H9 (cell line): ENCODE results near the gene STX8. TPM values are rescaled to one million over a fixed set of nuclear protein-coding genes. Genes with fewer than 3 reads are reported as not detected.

Source experiments
- DNase-seq: peaks from one replicate; pipeline ENCODE4 v3.0.0-alpha.2; 2017
- H2AFZ ChIP-seq: one replicate; pipeline ENCODE4 v1.6.1; 2013; ENCODE audit warnings: mild to moderate bottlenecking, low read length, control low read depth, moderate library complexity
- H2AK5ac ChIP-seq: 2 replicates; pipeline ENCODE4 v1.6.1; 2013; ENCODE audit warnings: low read length, control low read depth, mixed read lengths; ENCODE audit not compliant: insufficient read length
- H2BK120ac ChIP-seq: one replicate; pipeline ENCODE4 v1.6.1; 2013; ENCODE audit warnings: low read depth, mild to moderate bottlenecking, low read length, control low read depth, inconsistent platforms; ENCODE audit not compliant: poor library complexity, severe bottlenecking
- H2BK12ac ChIP-seq: 2 replicates; pipeline ENCODE4 v1.6.1; 2013; ENCODE audit warnings: low read length, control low read depth, mixed read lengths, low read depth; ENCODE audit not compliant: insufficient read length
- H2BK15ac ChIP-seq: 2 replicates; pipeline ENCODE4 v1.6.1; 2013; ENCODE audit warnings: low read depth, low read length, control low read depth
- H2BK20ac ChIP-seq: one replicate; pipeline ENCODE4 v1.6.1; 2013; ENCODE audit warnings: low read depth, mild to moderate bottlenecking, low read length, control low read depth, inconsistent platforms; ENCODE audit not compliant: poor library complexity, severe bottlenecking
- H2BK5ac ChIP-seq: 2 replicates; pipeline ENCODE4 v1.6.1; 2013; ENCODE audit warnings: low read length, control low read depth, mixed read lengths; ENCODE audit not compliant: insufficient read length
- H3K14ac ChIP-seq: 2 replicates; pipeline ENCODE4 v1.6.1; 2013; ENCODE audit warnings: low read length, control low read depth; ENCODE audit not compliant: insufficient read depth
- H3K18ac ChIP-seq: 2 replicates; pipeline ENCODE4 v1.6.1; 2013; ENCODE audit warnings: low read depth, mild to moderate bottlenecking, mixed read lengths, low read length, control low read depth; ENCODE audit not compliant: insufficient read length
- H3K23ac ChIP-seq: 2 replicates; pipeline ENCODE4 v1.6.1; 2013; ENCODE audit warnings: low read length, control low read depth, mixed read lengths, low read depth; ENCODE audit not compliant: insufficient read length
- H3K23me2 ChIP-seq: 2 replicates; pipeline ENCODE4 v1.6.1; 2013; ENCODE audit warnings: low read depth, mild to moderate bottlenecking, mixed read lengths, low read length, control low read depth; ENCODE audit not compliant: insufficient read length, poor library complexity, severe bottlenecking
- H3K27ac ChIP-seq: 2 replicates; pipeline ENCODE4 v1.5.1; 2013; ENCODE audit warnings: low read length, control low read depth, mixed read lengths, low read depth; ENCODE audit not compliant: insufficient read length
- H3K27me3 ChIP-seq: 2 replicates; pipeline ENCODE4 v1.6.1; 2013; ENCODE audit warnings: low read length, control low read depth, inconsistent platforms; ENCODE audit not compliant: insufficient read depth
- H3K4ac ChIP-seq: 2 replicates; pipeline ENCODE4 v1.6.1; 2013; ENCODE audit warnings: low read depth, mild to moderate bottlenecking, control low read depth, inconsistent platforms, low read length, moderate library complexity
- H3K4me1 ChIP-seq: 2 replicates; pipeline ENCODE4 v1.6.1; 2013; ENCODE audit warnings: low read length, control low read depth, inconsistent platforms; ENCODE audit not compliant: insufficient read depth
- H3K4me2 ChIP-seq: 2 replicates; pipeline ENCODE4 v1.6.1; 2013; ENCODE audit warnings: low read length, control low read depth, mixed read lengths; ENCODE audit not compliant: insufficient read length, insufficient read depth
- H3K56ac ChIP-seq: 2 replicates; pipeline ENCODE4 v1.6.1; 2013; ENCODE audit warnings: low read depth, mild to moderate bottlenecking, mixed read lengths, low read length, control low read depth; ENCODE audit not compliant: insufficient read length
- H3K79me1 ChIP-seq: 2 replicates; pipeline ENCODE4 v1.6.1; 2013; ENCODE audit warnings: low read depth, mild to moderate bottlenecking, moderate library complexity, low read length, control low read depth, inconsistent platforms; ENCODE audit not compliant: insufficient read depth, poor library complexity, severe bottlenecking
- H3K79me2 ChIP-seq: 2 replicates; pipeline ENCODE4 v1.6.1; 2013; ENCODE audit warnings: low read length, control low read depth, inconsistent platforms; ENCODE audit not compliant: insufficient read depth
- H3K9ac ChIP-seq: 2 replicates; pipeline ENCODE4 v1.6.1; 2013; ENCODE audit warnings: low read length, control low read depth, mixed read lengths; ENCODE audit not compliant: insufficient read length; ENCODE audit errors: extremely low read depth
- H3K9me3 ChIP-seq: one replicate; pipeline ENCODE4 v1.6.1; 2013; ENCODE audit warnings: low read depth, low read length, inconsistent platforms; ENCODE audit not compliant: control insufficient read depth
- H3T11ph ChIP-seq: one replicate; pipeline ENCODE4 v1.6.1; 2013; ENCODE audit warnings: mild to moderate bottlenecking, low read length, control low read depth, inconsistent platforms
- H4K20me1 ChIP-seq: one replicate; pipeline ENCODE4 v1.6.1; 2013; ENCODE audit not compliant: control insufficient read depth, insufficient read length, insufficient read depth
- H4K5ac ChIP-seq: 2 replicates; pipeline ENCODE4 v1.6.1; 2013; ENCODE audit warnings: low read depth, mild to moderate bottlenecking, mixed read lengths, low read length, control low read depth; ENCODE audit not compliant: insufficient read length
- H4K8ac ChIP-seq: replicated peaks from 2 replicates; pipeline ENCODE4 v1.6.1; 2013; ENCODE audit warnings: low read length, control low read depth, mixed read lengths, low read depth; ENCODE audit not compliant: insufficient read length
- H4K91ac ChIP-seq: 2 replicates; pipeline ENCODE4 v1.6.1; 2013; ENCODE audit warnings: low read depth, mild to moderate bottlenecking, moderate library complexity, mixed read lengths, low read length, control low read depth; ENCODE audit not compliant: insufficient read length
- H3K27ac Mint-ChIP-seq, 3 experiments: 2 replicates in 2 of 3; 3 replicates in 1 of 3; pipeline ENCODE4 v1.8.0; 2020 to 2021; ENCODE audit warnings: mixed read lengths in 3 of 3, mild to moderate bottlenecking in 1 of 3, moderate library complexity in 1 of 3
- H3K27me3 Mint-ChIP-seq: 2 replicates; pipeline ENCODE4 v1.8.0; 2021; ENCODE audit warnings: low read depth, mild to moderate bottlenecking, moderate library complexity, mixed read lengths
- H3K36me3 Mint-ChIP-seq, 3 experiments: 2 replicates in 2 of 3; 3 replicates in 1 of 3; pipeline ENCODE4 v1.8.0; 2020 to 2021; ENCODE audit warnings: low read depth in 3 of 3, mixed read lengths in 3 of 3; ENCODE audit not compliant: insufficient read depth in 1 of 3
- H3K4me1 Mint-ChIP-seq, 2 experiments: 2 replicates each; pipeline ENCODE4 v1.8.0; 2020; ENCODE audit warnings: mixed read lengths in 2 of 2
- H3K4me3 Mint-ChIP-seq, 2 experiments: 2 replicates in 1 of 2; 3 replicates in 1 of 2; pipeline ENCODE4 v1.8.0; 2020 to 2021; ENCODE audit warnings: mild to moderate bottlenecking in 2 of 2, mixed read lengths in 2 of 2, moderate library complexity in 1 of 2
- H3K9me3 Mint-ChIP-seq, 2 experiments: 2 replicates in 1 of 2; 3 replicates in 1 of 2; pipeline ENCODE4 v1.8.0; 2020; ENCODE audit warnings: mild to moderate bottlenecking in 2 of 2, mixed read lengths in 2 of 2, moderate library complexity in 1 of 2
- WGBS: extraction: QIAGEN DNeasy Blood & Tissue Kit; methylation state at CpG from one replicate; pipeline ENCODE4 v1.1.7; 2013; ENCODE audit warnings: missing lambda C conversion rate, low lambda C conversion rate, mixed read lengths; ENCODE audit not compliant: insufficient read length; ENCODE audit errors: extremely low coverage; 5-methylcytosine and 5-hydroxymethylcytosine counted together
- total RNA-seq: library from RNA; stranded (reverse); gene quantifications from 2 replicates; pipeline ENCODE4 v1.2.1, GENCODE V29; 2021
- TF ChIP-seq, protein P1 (sequence below): fragments of 200-600 bp; sonication (generic); conservative IDR thresholded peaks from 3 replicates; pipeline ENCODE4 v1.8.0; 2021; ENCODE audit warnings: antibody characterized with exemption, mild to moderate bottlenecking

Gene STX8
- total RNA-seq, 1 experiment from 2014 or later = 55.1 TPM

DNA sequence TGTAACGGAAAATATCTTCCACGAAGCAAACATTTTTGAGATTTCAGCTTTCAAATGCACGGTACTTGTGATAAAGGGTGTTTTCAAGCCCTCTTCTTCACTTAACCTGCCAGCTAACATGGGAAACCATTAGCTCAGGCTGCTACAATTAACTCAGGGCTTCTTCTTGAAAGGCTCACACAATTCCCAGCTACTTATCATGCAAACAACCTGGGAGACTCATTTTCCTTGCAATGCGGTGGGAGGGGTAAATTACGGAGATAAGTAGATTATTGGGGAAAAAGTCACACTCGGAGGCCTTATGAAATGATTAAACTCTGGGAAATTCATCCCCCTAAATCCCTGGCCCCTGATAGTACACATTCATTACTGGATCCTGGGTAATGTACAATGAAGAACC lies 266.4 kb downstream of the STX8 start:
- H3K4me3 Mint-ChIP-seq = no peak overlapping the region
- H3K4me2 ChIP-seq = no peak overlapping the region

More for the DNA sequence above, 266.4 kb downstream of the STX8 start:
- Mint-ChIP-seq H3K36me3 (no peaks in the 10 kb centered on the region; a peak in 1 of 7 replicates), H3K4me1 (peaks cover 31 to 37% of the 10 kb centered on the region in 2 experiments), H3K27me3 (no peaks in the 10 kb centered on the region), H3K27ac (peak overlapping the region; percentile 10 to 95 (median 82); a peak in 4 of 7 replicates), H3K9me3 (no peaks in the 10 kb centered on the region)
- H4K91ac ChIP-seq = no peak overlapping the region
- H3K4me1 ChIP-seq = peaks cover 10% of the 10 kb centered on the region
- no peak overlapping the region for H2AK5ac ChIP-seq
- no peaks in the 10 kb centered on the region for H4K20me1 ChIP-seq
- WGBS = no CpG with 5 or more reads among the region's 6 CpGs
- H2AFZ ChIP-seq = peak overlapping the region; percentile 14
- H2BK120ac ChIP-seq = no peak overlapping the region
- peak overlapping the region; percentile 3 for H3K27ac ChIP-seq
- H3K56ac ChIP-seq = no peak overlapping the region
- H4K8ac ChIP-seq = no peak overlapping the region
- H2BK15ac ChIP-seq = no peak overlapping the region
- H2BK20ac ChIP-seq = no peak overlapping the region
- no peaks in the 10 kb centered on the region for H3K79me1 ChIP-seq
- TF ChIP-seq, protein P1, sequence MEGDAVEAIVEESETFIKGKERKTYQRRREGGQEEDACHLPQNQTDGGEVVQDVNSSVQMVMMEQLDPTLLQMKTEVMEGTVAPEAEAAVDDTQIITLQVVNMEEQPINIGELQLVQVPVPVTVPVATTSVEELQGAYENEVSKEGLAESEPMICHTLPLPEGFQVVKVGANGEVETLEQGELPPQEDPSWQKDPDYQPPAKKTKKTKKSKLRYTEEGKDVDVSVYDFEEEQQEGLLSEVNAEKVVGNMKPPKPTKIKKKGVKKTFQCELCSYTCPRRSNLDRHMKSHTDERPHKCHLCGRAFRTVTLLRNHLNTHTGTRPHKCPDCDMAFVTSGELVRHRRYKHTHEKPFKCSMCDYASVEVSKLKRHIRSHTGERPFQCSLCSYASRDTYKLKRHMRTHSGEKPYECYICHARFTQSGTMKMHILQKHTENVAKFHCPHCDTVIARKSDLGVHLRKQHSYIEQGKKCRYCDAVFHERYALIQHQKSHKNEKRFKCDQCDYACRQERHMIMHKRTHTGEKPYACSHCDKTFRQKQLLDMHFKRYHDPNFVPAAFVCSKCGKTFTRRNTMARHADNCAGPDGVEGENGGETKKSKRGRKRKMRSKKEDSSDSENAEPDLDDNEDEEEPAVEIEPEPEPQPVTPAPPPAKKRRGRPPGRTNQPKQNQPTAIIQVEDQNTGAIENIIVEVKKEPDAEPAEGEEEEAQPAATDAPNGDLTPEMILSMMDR = no peak
- no peak overlapping the region for H4K5ac ChIP-seq
- no peaks in the 10 kb centered on the region for H3K27me3 ChIP-seq
- no peak overlapping the region for H3K18ac ChIP-seq
- no peaks in the 10 kb centered on the region for H3K79me2 ChIP-seq
- H2BK12ac ChIP-seq = no peak overlapping the region
- no peak overlapping the region for H3K4ac ChIP-seq
- H3K23ac ChIP-seq = no peak overlapping the region
- DNase-seq = no peak
- no peak overlapping the region for H2BK5ac ChIP-seq
- H3K14ac ChIP-seq = no peak overlapping the region
- H3K23me2 ChIP-seq = no peaks in the 10 kb centered on the region
- no peak overlapping the region for H3K9ac ChIP-seq
- no peaks in the 10 kb centered on the region for H3K9me3 ChIP-seq
- H3T11ph ChIP-seq = no peak overlapping the region
